ENCODE data around the gene DRC1. TPM values are rescaled to one million over a fixed set of nuclear protein-coding genes. Genes with fewer than 3 reads are reported as not detected.

DRC1 gene
- total RNA-seq, 1 experiment from 2014 or later: not detected

GRCh38 chr2:26465981-26466471, 64.3 kb downstream of the DRC1 start:
- no peaks in the 10 kb centered on the region for H3K9me2 ChIP-seq (ENCODE audit: insufficient read depth)
- no peak for TF ChIP-seq FOSL1 (IDR thresholded peaks at IDR 0.05; ENCODE audit: low read depth)
- TF ChIP-seq POLR2AphosphoS5 (IDR thresholded peaks at IDR 0.05; ENCODE audit: low read depth, low read length): no peak
- no peak for TF ChIP-seq ZNF274 (IDR thresholded peaks at IDR 0.05; ENCODE audit: low read depth, low read length)
- no peak for TF ChIP-seq CEBPB (IDR thresholded peaks at IDR 0.05; ENCODE audit: low read depth)
- TF ChIP-seq EGR1 (IDR thresholded peaks at IDR 0.05; ENCODE audit: low read depth): no peak
- TF ChIP-seq JUND (IDR thresholded peaks at IDR 0.05): no peak
- no peak for TF ChIP-seq MAX (IDR thresholded peaks at IDR 0.05)
- no peak for TF ChIP-seq ZFX (IDR thresholded peaks at IDR 0.05)
- no peak for TF ChIP-seq REST (IDR thresholded peaks at IDR 0.05; ENCODE audit: low read depth)
- no peak for TF ChIP-seq ZBTB33 (IDR thresholded peaks at IDR 0.05; ENCODE audit: extremely low read depth, insufficient replicate concordance, low read length)
- no peak for TF ChIP-seq TCF7L2 (IDR thresholded peaks at IDR 0.05; ENCODE audit: borderline replicate concordance, extremely low read depth, insufficient read depth, insufficient read length)
- TF ChIP-seq SP1 (IDR thresholded peaks at IDR 0.05; ENCODE audit: low read depth): no peak
- no peak for TF ChIP-seq RAD21 (IDR thresholded peaks at IDR 0.05; ENCODE audit: low read depth)
- no peak for TF ChIP-seq SIN3A (IDR thresholded peaks at IDR 0.05; ENCODE audit: low read depth)
- no peak for TF ChIP-seq CTCF (IDR thresholded peaks at IDR 0.05 in 2 of 3, conservative IDR thresholded peaks at IDR 0.05 in 1 of 3; ENCODE audit: borderline replicate concordance in 1 of 3, insufficient read depth in 1 of 3, low read depth in 2 of 3, low read length in 2 of 3)
- TF ChIP-seq EZH2 (IDR thresholded peaks at IDR 0.05): no peak
- TF ChIP-seq EZH2phosphoT487 (IDR thresholded peaks at IDR 0.05; ENCODE audit: borderline replicate concordance): no peak
- TF ChIP-seq POLR2A (IDR thresholded peaks at IDR 0.05; ENCODE audit: borderline replicate concordance, extremely low read depth, insufficient read depth, insufficient read length): no peak
- TF ChIP-seq YY1 (IDR thresholded peaks at IDR 0.05; ENCODE audit: extremely low read depth, insufficient replicate concordance, low read depth, low read length): no peak
- no peak for DNase-seq (ENCODE audit: low read depth, low spot score)
- peaks cover 4 to 14% of the 10 kb centered on the region in 2 experiments; a peak in 3 of 4 replicates for H3K4me1 ChIP-seq (ENCODE audit: control insufficient read depth in 1 of 2, insufficient read depth in 2 of 2, low read length in 2 of 2)
- H4K20me1 ChIP-seq (ENCODE audit: insufficient read depth): no peaks in the 10 kb centered on the region
- H3K79me2 ChIP-seq (ENCODE audit: insufficient read depth, low read length): no peaks in the 10 kb centered on the region
- BruUV-seq (replicated peaks): no TSS peak
- no peaks in the 10 kb centered on the region for H3K36me3 ChIP-seq (ENCODE audit: control insufficient read depth in 1 of 2, insufficient read depth in 2 of 2, low read length in 2 of 2)
- no peaks in the 10 kb centered on the region for H3K9me3 ChIP-seq (ENCODE audit: control insufficient read depth in 1 of 2, insufficient read depth in 1 of 2, low read depth in 1 of 2, low read length in 2 of 2)
- POLR2A ChIA-PET: no interaction called here
- RAD21 ChIA-PET (ENCODE audit: low non-redundant PET in 1 of 2, low total read pairs in 2 of 2, uncharacterized antibody in 2 of 2, unreplicated experiment in 2 of 2): no interaction called here
- no peak overlapping the region for H3K9ac ChIP-seq (ENCODE audit: low read length)
- H3K27me3 ChIP-seq (ENCODE audit: insufficient read depth, low read length): no peaks in the 10 kb centered on the region
- no peak overlapping the region for H2AFZ ChIP-seq (ENCODE audit: low read depth, low read length, poor library complexity, severe bottlenecking)
- no peak for ATAC-seq
- H3K27ac ChIP-seq (ENCODE audit: low read depth, low read length): no peak overlapping the region
- CTCF ChIA-PET: interaction anchor here (1.7 kb wide), 1 partner anchor 150 kb away, joined by 6 read pairs; no protein-coding TSS in a partner anchor
- H3K4me3 ChIP-seq (replicated peaks in 1 of 2; ENCODE audit: low read depth in 1 of 2, low read length in 2 of 2): no peak overlapping the region
- H3K4me2 ChIP-seq (ENCODE audit: low read length): no peak overlapping the region
- intact Hi-C loops (cut with micrococcal nuclease): loop anchor here (5.0 kb wide), 1 partner anchor 319 kb away; no protein-coding TSS in a partner anchor
